ENCODE data around the gene USH2A. TPM values are rescaled to one million over a fixed set of nuclear protein-coding genes. Genes with fewer than 3 reads are reported as not detected.

Gene USH2A
- total RNA-seq, 1 donor from 2014 or later, result 0.02 TPM

DNA sequence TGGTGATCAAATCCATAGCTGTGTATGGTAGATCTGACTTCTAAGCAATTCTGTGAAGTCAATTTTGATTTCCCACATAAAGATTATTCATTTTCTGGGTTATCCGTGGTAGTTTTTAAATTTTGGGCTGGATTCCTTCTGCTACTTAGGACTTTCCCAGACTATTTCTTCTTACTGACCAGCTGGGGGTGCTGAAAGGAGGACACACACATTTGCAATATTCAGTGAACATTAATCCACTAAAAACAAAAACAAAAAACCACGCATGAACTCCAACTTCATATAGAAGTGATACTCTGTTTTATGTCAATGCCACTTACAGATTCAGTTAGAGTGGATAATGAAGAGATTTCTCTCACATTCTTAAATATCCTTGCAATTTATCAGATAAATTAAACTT is 750.8 kb downstream of the USH2A start:
- Histone ChIP-seq H3K36me3 (ENCODE audit: insufficient read depth, low read length) (no peaks in the 10 kb centered on the region), H3K9ac (ENCODE audit: low read length) (no peak overlapping the region), H3K4me2 (ENCODE audit: low read length) (no peak overlapping the region), H3K27me3 (ENCODE audit: insufficient read depth, low read length) (no peaks in the 10 kb centered on the region), H3K79me2 (ENCODE audit: insufficient read depth, low read length) (no peaks in the 10 kb centered on the region), H2AFZ (ENCODE audit: low read depth, low read length) (no peak overlapping the region), H3K4me1 (ENCODE audit: insufficient read depth, low read length) (peaks cover 7% of the 10 kb centered on the region), H3K9me3 (ENCODE audit: insufficient read depth, low read depth, low read length) (no peaks in the 10 kb centered on the region), H3K4me3 (ENCODE audit: insufficient read depth, low read depth, low read length) (no peak overlapping the region), H3K27ac (ENCODE audit: low read depth, low read length) (no peak overlapping the region), H4K20me1 (ENCODE audit: insufficient read depth, low read length) (no peaks in the 10 kb centered on the region)
- H3K27me3 Mint-ChIP-seq (ENCODE audit: low read depth, unreplicated experiment), result no peaks in the 10 kb centered on the region
- H3K27ac Mint-ChIP-seq (ENCODE audit: unreplicated experiment), result no peak overlapping the region
- TF ChIP-seq CTCF (IDR thresholded peaks at IDR 0.05; ENCODE audit: insufficient read depth, low read depth, low read length) (no peak), EZH2 (IDR thresholded peaks at IDR 0.05; ENCODE audit: insufficient read depth, low read length) (no peak)
- H3K36me3 Mint-ChIP-seq (ENCODE audit: low read depth, unreplicated experiment), result no peaks in the 10 kb centered on the region
- H3K9me3 Mint-ChIP-seq (ENCODE audit: unreplicated experiment), result no peaks in the 10 kb centered on the region
- H3K4me1 Mint-ChIP-seq (ENCODE audit: low read depth, unreplicated experiment), result peaks cover 10% of the 10 kb centered on the region
- FAIRE-seq (no peak), DNase-seq (ENCODE audit: low read depth) (no peak)
- no peak overlapping the region for H3K4me3 Mint-ChIP-seq (ENCODE audit: unreplicated experiment)

DNA sequence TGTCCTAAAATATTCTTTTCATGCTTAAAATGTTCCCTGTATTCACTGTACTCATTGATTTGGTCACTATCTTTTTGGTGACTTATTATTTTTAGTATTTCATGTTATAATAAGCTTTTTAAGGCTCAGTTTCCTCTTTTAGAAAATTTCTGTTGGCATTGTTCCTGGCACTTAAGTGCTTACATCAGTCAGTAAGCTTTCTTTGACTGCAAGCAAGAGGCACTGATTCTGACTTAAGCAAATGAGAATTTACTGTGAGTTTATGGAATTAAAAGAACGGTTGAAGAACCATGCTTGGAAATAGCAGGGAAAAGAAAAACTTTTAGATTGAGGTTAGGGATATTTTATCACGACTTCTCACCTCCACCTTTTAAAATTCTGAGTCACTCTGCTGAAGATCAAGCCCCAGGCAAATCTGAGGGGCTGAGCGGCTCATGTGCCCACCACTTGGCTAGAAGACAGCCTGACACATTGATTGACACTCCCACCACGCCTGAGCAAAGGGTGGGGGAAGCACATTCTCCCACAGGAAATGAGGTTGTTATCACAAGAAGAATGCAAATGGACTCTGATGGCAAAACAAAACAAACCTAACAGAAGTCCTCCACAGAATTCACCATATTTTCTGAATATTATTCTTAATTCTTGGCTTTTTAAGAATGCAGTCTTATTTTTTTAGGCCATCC is 753.3 kb downstream of the USH2A start:
- Histone ChIP-seq H3K36me3 (ENCODE audit: insufficient read depth, low read length) (no peaks in the 10 kb centered on the region), H3K27ac (ENCODE audit: low read depth, low read length) (no peak overlapping the region), H3K4me1 (ENCODE audit: insufficient read depth, low read length) (peaks cover 11% of the 10 kb centered on the region), H3K27me3 (ENCODE audit: insufficient read depth, low read length) (no peaks in the 10 kb centered on the region), H2AFZ (ENCODE audit: low read depth, low read length) (no peak overlapping the region), H4K20me1 (ENCODE audit: insufficient read depth, low read length) (no peaks in the 10 kb centered on the region), H3K4me2 (ENCODE audit: low read length) (no peak overlapping the region), H3K9ac (ENCODE audit: low read length) (no peak overlapping the region), H3K79me2 (ENCODE audit: insufficient read depth, low read length) (no peaks in the 10 kb centered on the region), H3K4me3 (ENCODE audit: insufficient read depth, low read depth, low read length) (no peak overlapping the region), H3K9me3 (ENCODE audit: insufficient read depth, low read depth, low read length) (no peaks in the 10 kb centered on the region)
- TF ChIP-seq CTCF (IDR thresholded peaks at IDR 0.05; ENCODE audit: insufficient read depth, low read depth, low read length) (no peak), EZH2 (IDR thresholded peaks at IDR 0.05; ENCODE audit: insufficient read depth, low read length) (no peak)
- H3K27me3 Mint-ChIP-seq (ENCODE audit: low read depth, unreplicated experiment), result no peaks in the 10 kb centered on the region
- no peaks in the 10 kb centered on the region for H3K36me3 Mint-ChIP-seq (ENCODE audit: low read depth, unreplicated experiment)
- H3K4me3 Mint-ChIP-seq (ENCODE audit: unreplicated experiment), result no peak overlapping the region
- peak overlapping the region; percentile 14 for H3K27ac Mint-ChIP-seq (ENCODE audit: unreplicated experiment)
- H3K4me1 Mint-ChIP-seq (ENCODE audit: low read depth, unreplicated experiment), result peaks cover 17% of the 10 kb centered on the region
- DNase-seq (ENCODE audit: low read depth), result peak; percentile 34
- no peaks in the 10 kb centered on the region for H3K9me3 Mint-ChIP-seq (ENCODE audit: unreplicated experiment)
- no peak for FAIRE-seq

DNA sequence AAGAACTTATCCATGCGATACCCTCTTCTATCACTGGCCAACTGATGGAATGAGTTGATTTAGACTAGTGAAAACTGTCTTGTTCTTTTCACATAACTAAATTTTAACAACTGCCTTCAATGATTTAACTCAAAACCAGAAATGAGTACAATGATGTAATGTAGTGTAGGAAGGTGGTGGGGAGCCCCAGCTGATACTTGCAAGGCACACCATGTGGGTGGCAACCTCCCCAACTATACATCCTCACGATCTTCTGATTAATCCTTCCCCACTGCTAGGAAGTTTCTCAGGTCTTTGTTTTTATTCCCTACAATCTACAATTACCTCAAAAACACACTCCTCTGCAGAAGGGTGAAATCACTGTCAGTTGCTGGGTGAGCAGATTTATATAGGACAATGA is 755.5 kb downstream of the USH2A start:
- no peaks in the 10 kb centered on the region for H3K27me3 Mint-ChIP-seq (ENCODE audit: low read depth, unreplicated experiment)
- Histone ChIP-seq H3K27me3 (ENCODE audit: insufficient read depth, low read length) (no peaks in the 10 kb centered on the region), H3K79me2 (ENCODE audit: insufficient read depth, low read length) (no peaks in the 10 kb centered on the region), H2AFZ (ENCODE audit: low read depth, low read length) (no peak overlapping the region), H3K9ac (ENCODE audit: low read length) (no peak overlapping the region), H3K4me1 (ENCODE audit: insufficient read depth, low read length) (peaks cover 14% of the 10 kb centered on the region), H3K9me3 (ENCODE audit: insufficient read depth, low read depth, low read length) (no peaks in the 10 kb centered on the region), H3K4me3 (ENCODE audit: insufficient read depth, low read depth, low read length) (no peak overlapping the region), H3K36me3 (ENCODE audit: insufficient read depth, low read length) (no peaks in the 10 kb centered on the region), H3K27ac (ENCODE audit: low read depth, low read length) (no peak overlapping the region), H3K4me2 (ENCODE audit: low read length) (no peak overlapping the region), H4K20me1 (ENCODE audit: insufficient read depth, low read length) (no peaks in the 10 kb centered on the region)
- no peak overlapping the region for H3K4me3 Mint-ChIP-seq (ENCODE audit: unreplicated experiment)
- H3K27ac Mint-ChIP-seq (ENCODE audit: unreplicated experiment), result no peak overlapping the region
- H3K4me1 Mint-ChIP-seq (ENCODE audit: low read depth, unreplicated experiment), result peaks cover 17% of the 10 kb centered on the region
- TF ChIP-seq EZH2 (IDR thresholded peaks at IDR 0.05; ENCODE audit: insufficient read depth, low read length) (no peak), CTCF (IDR thresholded peaks at IDR 0.05; ENCODE audit: insufficient read depth, low read depth, low read length) (no peak)
- H3K9me3 Mint-ChIP-seq (ENCODE audit: unreplicated experiment), result no peaks in the 10 kb centered on the region
- FAIRE-seq, result no peak
- no peak for DNase-seq (ENCODE audit: low read depth)
- no peaks in the 10 kb centered on the region for H3K36me3 Mint-ChIP-seq (ENCODE audit: low read depth, unreplicated experiment)
